T-helper 17 cell (primary cell): ENCODE results near the gene PRPF6. TPM values are rescaled to one million over a fixed set of nuclear protein-coding genes. Genes with fewer than 3 reads are reported as not detected.

ENCODE experiments used
- ATAC-seq: fragments of 150-1000 bp; cut with Tn5 transposase; 2 replicates; pipeline ENCODE4 v1.10.0; 2021; ENCODE audit warnings: mild to moderate bottlenecking, moderate library complexity
- DNase-seq, 3 donors: peaks; one replicate each; pipeline versions ENCODE4 v3.0.0 to v3.0.0-alpha.2; 2020 to 2021
- H3K9me3 ChIP-seq: one replicate; pipeline ENCODE4 v1.7.0; 2013; ENCODE audit warnings: low read length, mild to moderate bottlenecking; ENCODE audit not compliant: control insufficient read depth, poor library complexity, severe bottlenecking
- H3K27ac Mint-ChIP-seq: one replicate; pipeline ENCODE4 v1.8.0; 2022; ENCODE audit warnings: mild to moderate bottlenecking, moderate library complexity, mixed read lengths
- H3K27me3 Mint-ChIP-seq: one replicate; pipeline ENCODE4 v1.8.0; 2022; ENCODE audit warnings: mixed read lengths
- H3K36me3 Mint-ChIP-seq: one replicate; pipeline ENCODE4 v1.8.0; 2022; ENCODE audit warnings: low read depth, mixed read lengths
- H3K4me1 Mint-ChIP-seq: one replicate; pipeline ENCODE4 v1.8.0; 2022; ENCODE audit warnings: mild to moderate bottlenecking, mixed read lengths
- H3K4me3 Mint-ChIP-seq: one replicate; pipeline ENCODE4 v1.8.0; 2022; ENCODE audit warnings: mild to moderate bottlenecking, moderate library complexity, mixed read lengths
- total RNA-seq, 4 donors: library from RNA in 2 of 4; stranded (reverse) in 2 of 4; gene quantifications; one replicate each; pipeline ENCODE4 v1.2.3 and lab custom pipeline; 2022 to 2026

The PRPF6 gene
- total RNA-seq, 2 donors from 2014 or later = 63.8 to 64.9 TPM

- no peaks in the 10 kb centered on the region for H3K27me3 Mint-ChIP-seq
- peaks cover 4% of the 10 kb centered on the region for H3K4me1 Mint-ChIP-seq
- DNase-seq (no peak), ATAC-seq (no peak)
- peaks cover 5% of the 10 kb centered on the region for H3K36me3 Mint-ChIP-seq
- H3K9me3 ChIP-seq = no peaks in the 10 kb centered on the region
- H3K4me3 Mint-ChIP-seq = no peak overlapping the region
- H3K27ac Mint-ChIP-seq = peak overlapping the region; percentile 83
These were observed 47.2 kb downstream of the PRPF6 start for GRCh38 chr20:64027981-64028685.

GRCh38 chr20:64029293-64030117 is 48.6 kb downstream of the PRPF6 start:
- peaks cover 5% of the 10 kb centered on the region for H3K36me3 Mint-ChIP-seq
- no peak overlapping the region for H3K4me3 Mint-ChIP-seq
- peaks cover 13% of the 10 kb centered on the region for H3K4me1 Mint-ChIP-seq
- H3K27ac Mint-ChIP-seq = peak overlapping the region; percentile 67
- DNase-seq = no peak
- H3K9me3 ChIP-seq = no peaks in the 10 kb centered on the region
- no peak for ATAC-seq
- no peaks in the 10 kb centered on the region for H3K27me3 Mint-ChIP-seq

- ATAC-seq (no peak), DNase-seq (no peak)
- Mint-ChIP-seq H3K27ac (no peak overlapping the region), H3K4me3 (no peak overlapping the region), H3K36me3 (peaks cover 5% of the 10 kb centered on the region), H3K27me3 (no peaks in the 10 kb centered on the region), H3K4me1 (peaks cover 21% of the 10 kb centered on the region)
- no peaks in the 10 kb centered on the region for H3K9me3 ChIP-seq
These were observed 49.6 kb downstream of the PRPF6 start for GRCh38 chr20:64030371-64031134.

- H3K9me3 ChIP-seq = no peaks in the 10 kb centered on the region
- no peak overlapping the region for H3K4me3 Mint-ChIP-seq
- H3K36me3 Mint-ChIP-seq = peaks cover 5% of the 10 kb centered on the region
- H3K4me1 Mint-ChIP-seq = peaks cover 21% of the 10 kb centered on the region
- DNase-seq (no peak), ATAC-seq (no peak)
- no peaks in the 10 kb centered on the region for H3K27me3 Mint-ChIP-seq
- H3K27ac Mint-ChIP-seq = no peak overlapping the region
These were observed 50.9 kb downstream of the PRPF6 start for GRCh38 chr20:64031822-64032314.

- Mint-ChIP-seq H3K27ac (peak overlapping the region; percentile 91), H3K36me3 (peaks cover 5% of the 10 kb centered on the region), H3K4me3 (no peak overlapping the region), H3K27me3 (no peaks in the 10 kb centered on the region), H3K4me1 (peaks cover 27% of the 10 kb centered on the region)
- H3K9me3 ChIP-seq = no peaks in the 10 kb centered on the region
- ATAC-seq (no peak), DNase-seq (no peak)
These were observed 52.0 kb downstream of the PRPF6 start for GRCh38 chr20:64032706-64033624.

GRCh38 chr20:64033981-64034493 is 53.1 kb downstream of the PRPF6 start:
- Mint-ChIP-seq H3K27ac (peak overlapping the region; percentile 91), H3K27me3 (no peaks in the 10 kb centered on the region), H3K4me3 (peak overlapping the region; percentile 81), H3K4me1 (peaks cover 27% of the 10 kb centered on the region), H3K36me3 (peaks cover 2% of the 10 kb centered on the region)
- DNase-seq = no peak
- no peaks in the 10 kb centered on the region for H3K9me3 ChIP-seq
- ATAC-seq = no peak

- Mint-ChIP-seq H3K4me3 (peak overlapping the region; percentile 81), H3K4me1 (peaks cover 32% of the 10 kb centered on the region), H3K36me3 (peaks cover 1% of the 10 kb centered on the region), H3K27ac (peak overlapping the region; percentile 91), H3K27me3 (no peaks in the 10 kb centered on the region)
- DNase-seq (peak in 2 of 3 donors; percentile 23 to 39), ATAC-seq (peak; percentile 70)
- no peaks in the 10 kb centered on the region for H3K9me3 ChIP-seq
These were observed 54.4 kb downstream of the PRPF6 start for GRCh38 chr20:64035066-64035932.

GRCh38 chr20:64035933-64036345 is 55.0 kb downstream of the PRPF6 start, which contains the start of gene C20orf204:
TSS of gene C20orf204 (plus strand) at chr20:64036182. CDS start at chr20:64036324, 142 bp downstream.
- H3K36me3 Mint-ChIP-seq = no peaks in the 10 kb centered on the region
- DNase-seq = no peak
- H3K4me3 Mint-ChIP-seq = peak within 1 kb of the TSS; percentile 84
- H3K27me3 Mint-ChIP-seq = no peaks in the 10 kb centered on the region
- H3K4me1 Mint-ChIP-seq = peaks cover 32% of the 10 kb centered on the region
- H3K27ac Mint-ChIP-seq = peak within 1 kb of the TSS; percentile 91
- ATAC-seq = no peak
- no peaks in the 10 kb centered on the region for H3K9me3 ChIP-seq

GRCh38 chr20:64036346-64037198 is 55.6 kb downstream of the PRPF6 start:
- Mint-ChIP-seq H3K27me3 (no peaks in the 10 kb centered on the region), H3K4me1 (peaks cover 34% of the 10 kb centered on the region), H3K36me3 (no peaks in the 10 kb centered on the region), H3K4me3 (peak overlapping the region; percentile 84), H3K27ac (peak overlapping the region; percentile 91)
- ATAC-seq (no peak), DNase-seq (no peak)
- H3K9me3 ChIP-seq = no peaks in the 10 kb centered on the region

- H3K4me1 Mint-ChIP-seq = peaks cover 35% of the 10 kb centered on the region
- no peak for DNase-seq
- H3K9me3 ChIP-seq = no peaks in the 10 kb centered on the region
- H3K27ac Mint-ChIP-seq = peak overlapping the region; percentile 91
- no peaks in the 10 kb centered on the region for H3K36me3 Mint-ChIP-seq
- H3K27me3 Mint-ChIP-seq = no peaks in the 10 kb centered on the region
- peak overlapping the region; percentile 84 for H3K4me3 Mint-ChIP-seq
- ATAC-seq = no peak
These were observed 56.2 kb downstream of the PRPF6 start for GRCh38 chr20:64037199-64037497.
